IMR-90 (cell line): ENCODE measurements around the gene RGS9BP. TPM values are rescaled to one million over a fixed set of nuclear protein-coding genes. Genes with fewer than 3 reads are reported as not detected.

Experiments
- ATAC-seq: fragments of 200-7000 bp; cut with Tn5 transposase; 2 replicates; pipeline ENCODE4 v1.9.1; 2020; ENCODE audit warnings: low read depth, mild to moderate bottlenecking, moderate library complexity
- BruUV-seq: library from RNA; stranded (reverse); fragments of 400-500 nt; replicated peaks from 2 replicates; lab custom pipeline; 2021; lab: Mats Ljungman, UMichigan
- CTCF ChIA-PET: fragments of 300-600 bp; formaldehyde crosslinking; extraction: SDS; loops from one replicate; lab custom pipeline; 2021; ENCODE audit warnings: antibody characterized with exemption; lab: Yijun Ruan, JAX
- POLR2A ChIA-PET: fragments of 300-600 bp; sonication (Branson Sonifier 250); formaldehyde crosslinking; loops from one replicate; lab custom pipeline; 2022; ENCODE audit warnings: antibody characterized with exemption; ENCODE audit not compliant: unreplicated experiment; lab: Charles Lee
- DNase-seq: peaks from one replicate; pipeline ENCODE4 v3.0.0; 2013
- H2AFZ ChIP-seq: replicated peaks from 2 replicates; pipeline ENCODE3; 2013; ENCODE audit warnings: low read length, mild to moderate bottlenecking; ENCODE audit not compliant: poor library complexity
- H2AK5ac ChIP-seq: 2 replicates; pipeline ENCODE4 v1.6.1; 2013; ENCODE audit warnings: low read depth, low read length, inconsistent platforms
- H2AK9ac ChIP-seq: replicated peaks from 2 replicates; pipeline ENCODE3; 2013; ENCODE audit warnings: mild to moderate bottlenecking, low read depth, low read length, moderate library complexity; ENCODE audit not compliant: poor library complexity
- H2BK120ac ChIP-seq: 2 replicates; pipeline ENCODE4 v1.6.1; 2013; ENCODE audit warnings: low read depth, low read length, inconsistent platforms
- H2BK15ac ChIP-seq: 3 replicates; pipeline ENCODE4 v1.6.1; 2013; ENCODE audit warnings: low read depth, low read length, inconsistent platforms
- H2BK20ac ChIP-seq: 2 replicates; pipeline ENCODE4 v1.6.1; 2013; ENCODE audit warnings: low read depth, mild to moderate bottlenecking, inconsistent platforms, low read length, moderate library complexity
- H2BK5ac ChIP-seq: 2 replicates; pipeline ENCODE4 v1.6.1; 2013; ENCODE audit warnings: mild to moderate bottlenecking, low read depth, low read length, inconsistent platforms; ENCODE audit not compliant: poor library complexity, severe bottlenecking
- H3K14ac ChIP-seq: replicated peaks from 2 replicates; pipeline ENCODE4 v1.6.1; 2013; ENCODE audit warnings: low read depth, low read length, inconsistent platforms
- H3K18ac ChIP-seq: 2 replicates; pipeline ENCODE4 v1.6.1; 2013; ENCODE audit warnings: low read depth, low read length, control low read depth
- H3K23ac ChIP-seq: 2 replicates; pipeline ENCODE4 v1.6.1; 2013; ENCODE audit warnings: low read depth, low read length, inconsistent platforms
- H3K27ac ChIP-seq: 2 replicates; pipeline ENCODE4 v1.5.1; 2013; ENCODE audit warnings: mild to moderate bottlenecking, control low read depth, low read length; ENCODE audit not compliant: insufficient read depth
- H3K27me3 ChIP-seq: 2 replicates; pipeline ENCODE4 v1.6.1; 2013; ENCODE audit warnings: low read length; ENCODE audit not compliant: control insufficient read depth, insufficient read depth
- H3K36me3 ChIP-seq: 2 replicates; pipeline ENCODE4 v1.6.1; 2013; ENCODE audit warnings: low read length, mixed read lengths; ENCODE audit not compliant: control insufficient read depth, insufficient read depth
- H3K4ac ChIP-seq: 2 replicates; pipeline ENCODE4 v1.6.1; 2013; ENCODE audit warnings: low read depth, low read length, inconsistent platforms
- H3K4me1 ChIP-seq: 2 replicates; pipeline ENCODE4 v1.6.1; 2013; ENCODE audit warnings: low read length, mixed read lengths; ENCODE audit not compliant: control insufficient read depth, insufficient read depth
- H3K4me2 ChIP-seq: 2 replicates; pipeline ENCODE4 v1.6.1; 2013; ENCODE audit warnings: low read depth, mild to moderate bottlenecking, control low read depth, low read length, moderate library complexity
- H3K4me3 ChIP-seq: 2 replicates; pipeline ENCODE4 v1.5.1; 2013; ENCODE audit warnings: low read depth, mild to moderate bottlenecking, control low read depth, low read length, moderate library complexity; ENCODE audit not compliant: insufficient read depth
- H3K56ac ChIP-seq: 2 replicates; pipeline ENCODE4 v1.6.1; 2013; ENCODE audit warnings: low read length, inconsistent platforms; ENCODE audit not compliant: insufficient read depth; ENCODE audit errors: extremely low read depth
- H3K79me1 ChIP-seq, 2 experiments: 2 replicates each; pipeline ENCODE4 v1.6.1; 2013; ENCODE audit warnings: low read length in 2 of 2, inconsistent platforms in 1 of 2, low read depth in 1 of 2
- H3K9ac ChIP-seq: 2 replicates; pipeline ENCODE4 v1.6.1; 2013; ENCODE audit warnings: low read depth, low read length, control low read depth
- H3K9me1 ChIP-seq: 2 replicates; pipeline ENCODE4 v1.6.1; 2013; ENCODE audit warnings: low read length, inconsistent platforms; ENCODE audit not compliant: insufficient read depth
- H3K9me3 ChIP-seq: 2 replicates; pipeline ENCODE4 v1.6.1; 2013; ENCODE audit warnings: low read length; ENCODE audit not compliant: control insufficient read depth, insufficient read depth
- H4K20me1 ChIP-seq: 2 replicates; pipeline ENCODE4 v1.6.1; 2013; ENCODE audit warnings: low read length, inconsistent platforms; ENCODE audit not compliant: insufficient read depth
- H4K5ac ChIP-seq: 2 replicates; pipeline ENCODE4 v1.6.1; 2013; ENCODE audit warnings: mild to moderate bottlenecking, low read depth, low read length, control low read depth
- H4K8ac ChIP-seq, 2 experiments: 2 replicates each; pipeline ENCODE4 v1.6.1; 2013; ENCODE audit warnings: low read depth in 2 of 2, low read length in 2 of 2, control low read depth in 1 of 2, inconsistent platforms in 1 of 2
- H4K91ac ChIP-seq: 2 replicates; pipeline ENCODE4 v1.6.1; 2013; ENCODE audit warnings: low read depth, low read length, inconsistent platforms; ENCODE audit not compliant: insufficient read depth
- BHLHE40 ChIP-seq: fragments of 150-350 bp; IDR thresholded peaks from 2 replicates; pipeline ENCODE4 v1.6.1; 2016; ENCODE audit warnings: mild to moderate bottlenecking, low read depth, low read length
- CEBPB ChIP-seq: IDR thresholded peaks from 2 replicates; pipeline ENCODE4 v1.6.1; 2012; ENCODE audit warnings: low read depth, low read length, improper control_type of control experiment
- CTCF ChIP-seq: conservative IDR thresholded peaks from 2 replicates; pipeline ENCODE4 v1.5.1; 2012; ENCODE audit warnings: mild to moderate bottlenecking, low read depth, low read length, improper control_type of control experiment
- ELK1 ChIP-seq: fragments of 150-350 bp; IDR thresholded peaks from 2 replicates; pipeline ENCODE4 v1.6.1; 2016; ENCODE audit warnings: low read depth, mild to moderate bottlenecking, low read length, moderate library complexity, borderline replicate concordance
- FOS ChIP-seq: fragments of 150-350 bp; IDR thresholded peaks from 2 replicates; pipeline ENCODE4 v1.6.1; 2016; ENCODE audit warnings: low read depth, low read length
- MAFK ChIP-seq: IDR thresholded peaks from 2 replicates; pipeline ENCODE4 v1.6.1; 2012; ENCODE audit warnings: low read depth, low read length, improper control_type of control experiment
- MXI1 ChIP-seq: IDR thresholded peaks from 2 replicates; pipeline ENCODE4 v1.6.1; 2012; ENCODE audit warnings: low read depth, mild to moderate bottlenecking, low read length, moderate library complexity, borderline replicate concordance
- RAD21 ChIP-seq: IDR thresholded peaks from 2 replicates; pipeline ENCODE4 v1.6.1; 2012; ENCODE audit warnings: low read length, improper control_type of control experiment
- RCOR1 ChIP-seq: IDR thresholded peaks from 2 replicates; pipeline ENCODE4 v1.6.1; 2012; ENCODE audit warnings: mild to moderate bottlenecking, low read length, improper control_type of control experiment; ENCODE audit not compliant: insufficient replicate concordance
- RFX5 ChIP-seq: IDR thresholded peaks from 2 replicates; pipeline ENCODE4 v1.8.0; 2012; ENCODE audit warnings: low read depth, mild to moderate bottlenecking, low read length, moderate library complexity
- SMC3 ChIP-seq: fragments of 150-350 bp; IDR thresholded peaks from 2 replicates; pipeline ENCODE4 v1.6.1; 2016; ENCODE audit warnings: low read depth, mild to moderate bottlenecking, antibody characterized with exemption, low read length, moderate library complexity
- USF2 ChIP-seq: fragments of 150-350 bp; IDR thresholded peaks from 2 replicates; pipeline ENCODE4 v1.6.1; 2017; ENCODE audit warnings: mild to moderate bottlenecking, antibody characterized with exemption, low read length, low read depth
- WGBS, 2 experiments: methylation state at CpG; one replicate each; pipeline versions ENCODE4 v1.1.5 to v1.1.7; 2013; ENCODE audit warnings: missing lambda C conversion rate in 2 of 2; ENCODE audit not compliant: insufficient read length in 1 of 2; ENCODE audit errors: extremely low coverage in 2 of 2; 5-methylcytosine and 5-hydroxymethylcytosine counted together
- dilution Hi-C: fragments of 300-500 bp; cut with HindIII; formaldehyde crosslinking; loops from one replicate; pipeline ENCODE4 v1.14.3; 2018; ENCODE audit warnings: low sequenced_read_pairs; ENCODE audit not compliant: unreplicated experiment
- in situ Hi-C: fragments of 300-500 bp; cut with MboI; formaldehyde crosslinking; loops from 3 replicates; pipeline ENCODE4 v1.14.3; 2019; ENCODE audit warnings: low sequenced_read_pairs, inconsistent platforms, mixed read lengths
- intact Hi-C: fragments of 100-400 bp; cut with micrococcal nuclease; formaldehyde crosslinking; loops from 2 replicates; pipeline ENCODE4 v1.10.0; 2022
- polyA plus RNA-seq, 3 experiments: library from polyadenylated mRNA; depleted of rRNA; stranded (reverse); fragments of >200 nt; gene quantifications; 2 replicates each; pipeline ENCODE4 v1.2.3, GENCODE V29; 2012; ENCODE audit warnings: low replicate concordance in 1 of 3
- total RNA-seq: library from RNA; depleted of rRNA; stranded (reverse); fragments of >200 nt; gene quantifications from 2 replicates; pipeline ENCODE4 v1.2.3, GENCODE V29; 2012

RGS9BP gene
- total and polyA plus RNA-seq, 2 of the 4 experiments (the other 2 are of a cell fraction) = 0.03 to 0.18 TPM

GRCh38 chr19:32708457-32708856, 32.8 kb downstream of the RGS9BP start:
- no peak overlapping the region for H3K23ac ChIP-seq
- ChIA-PET CTCF (no interaction called here), POLR2A (no interaction called here)
- no peak for TF ChIP-seq RAD21
- TF ChIP-seq CEBPB = no peak
- no peak for TF ChIP-seq BHLHE40
- TF ChIP-seq MAFK = no peak
- no peak for TF ChIP-seq MXI1
- TF ChIP-seq FOS = no peak
- no peak for TF ChIP-seq RCOR1
- no peak for TF ChIP-seq USF2
- no peak for TF ChIP-seq SMC3
- no peak for TF ChIP-seq ELK1
- no peak for TF ChIP-seq CTCF
- TF ChIP-seq RFX5 = no peak
- no peaks in the 10 kb centered on the region for H3K9me1 ChIP-seq
- no peak overlapping the region for H3K4ac ChIP-seq
- no peak for ATAC-seq
- no peaks in the 10 kb centered on the region for H3K27me3 ChIP-seq
- H2BK20ac ChIP-seq = no peak overlapping the region
- no peak overlapping the region for H2AK9ac ChIP-seq
- H3K4me3 ChIP-seq = no peak overlapping the region
- H4K5ac ChIP-seq = no peak overlapping the region
- intact Hi-C loops (no loop called here), in situ Hi-C loops (no loop called here), dilution Hi-C loops (no loop called here)
- 94% methylated on average over 2 of the region's 3 CpGs; no CpG with 5 or more reads in 1 of the 2 experiments for WGBS, 2 experiments
- H2BK5ac ChIP-seq = no peak overlapping the region
- peaks cover 2% of the 10 kb centered on the region; the same call in 1 of the 2 replicates for H3K9me3 ChIP-seq
- no peak overlapping the region for H4K91ac ChIP-seq
- DNase-seq = no peak
- no TSS peak for BruUV-seq
- H3K4me2 ChIP-seq = no peak overlapping the region
- no peak overlapping the region for H3K14ac ChIP-seq
- H3K36me3 ChIP-seq = peaks cover 10% of the 10 kb centered on the region; the same call in 1 of the 2 replicates
- no peak overlapping the region for H2AK5ac ChIP-seq
- H4K20me1 ChIP-seq = no peaks in the 10 kb centered on the region
- H2AFZ ChIP-seq = no peak overlapping the region
- no peak overlapping the region for H3K18ac ChIP-seq
- H3K79me1 ChIP-seq = peaks cover 7 to 11% of the 10 kb centered on the region in 2 experiments; a peak in 2 of 4 replicates
- H3K56ac ChIP-seq = no peak overlapping the region
- H2BK15ac ChIP-seq = no peak overlapping the region
- no peak overlapping the region for H3K27ac ChIP-seq
- H3K9ac ChIP-seq = no peak overlapping the region
- H4K8ac ChIP-seq = no peak overlapping the region
- no peaks in the 10 kb centered on the region for H3K4me1 ChIP-seq
- no peak overlapping the region for H2BK120ac ChIP-seq
